Large intestine (tissue), 3 donors: ENCODE data around the gene PHIP. TPM values are rescaled to one million over a fixed set of nuclear protein-coding genes. Genes with fewer than 3 reads are reported as not detected.

ENCODE experiments used
- DNase-seq, 2 donors: peaks; one replicate each; pipeline versions ENCODE4 v3.0.0 to v3.0.0-alpha.2; 2013
- H3K27ac ChIP-seq: one replicate; pipeline ENCODE4 v1.5.1; 2013; ENCODE audit warnings: low read length
- H3K27me3 ChIP-seq: 2 replicates; pipeline ENCODE4 v1.6.1; 2013; ENCODE audit warnings: low read length; ENCODE audit not compliant: control insufficient read depth, insufficient read depth
- H3K36me3 ChIP-seq: 2 replicates; pipeline ENCODE4 v1.6.1; 2013; ENCODE audit warnings: low read length; ENCODE audit not compliant: control insufficient read depth, insufficient read depth
- H3K4me1 ChIP-seq: one replicate; pipeline ENCODE4 v1.6.1; 2013; ENCODE audit warnings: low read length; ENCODE audit not compliant: control insufficient read depth, insufficient read depth
- H3K4me3 ChIP-seq: one replicate; pipeline ENCODE4 v1.5.1; 2013; ENCODE audit warnings: low read length
- H3K9me3 ChIP-seq: one replicate; pipeline ENCODE4 v1.6.1; 2013; ENCODE audit warnings: mild to moderate bottlenecking, low read depth, low read length, moderate library complexity; ENCODE audit not compliant: control insufficient read depth
- WGBS: methylation state at CpG from one replicate; pipeline ENCODE4 v1.1.5; 2013; ENCODE audit warnings: low lambda C conversion rate; ENCODE audit not compliant: insufficient coverage; 5-methylcytosine and 5-hydroxymethylcytosine counted together
- polyA plus RNA-seq: library from polyadenylated mRNA; unstranded; fragments of 120-200 nt; gene quantifications from one replicate; pipeline ENCODE4 v1.2.1, GENCODE V29; 2013

Gene PHIP
- polyA plus RNA-seq, 1 donor = 32.5 TPM

DNA sequence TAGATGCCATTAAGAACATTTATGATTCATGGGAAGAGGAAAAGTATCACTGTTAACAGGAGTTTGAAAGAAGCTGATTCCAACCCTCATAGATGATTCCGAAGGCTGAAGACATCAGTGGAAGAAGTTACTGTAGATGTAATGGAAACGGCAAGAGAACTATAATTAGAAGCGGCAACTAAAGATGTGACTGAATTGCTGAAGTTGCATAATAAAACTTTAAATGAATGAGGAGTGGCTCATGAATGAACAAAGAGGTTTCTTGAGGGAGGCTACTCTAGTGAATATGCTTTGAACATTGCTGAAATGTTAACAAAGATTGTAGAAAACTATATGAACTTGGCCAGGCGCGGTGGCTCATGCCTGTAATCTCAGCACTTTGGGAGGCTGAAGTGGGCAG is 84.1 kb downstream of the PHIP start:
- WGBS = no CpG with 5 or more reads among the region's 5 CpGs

DNA sequence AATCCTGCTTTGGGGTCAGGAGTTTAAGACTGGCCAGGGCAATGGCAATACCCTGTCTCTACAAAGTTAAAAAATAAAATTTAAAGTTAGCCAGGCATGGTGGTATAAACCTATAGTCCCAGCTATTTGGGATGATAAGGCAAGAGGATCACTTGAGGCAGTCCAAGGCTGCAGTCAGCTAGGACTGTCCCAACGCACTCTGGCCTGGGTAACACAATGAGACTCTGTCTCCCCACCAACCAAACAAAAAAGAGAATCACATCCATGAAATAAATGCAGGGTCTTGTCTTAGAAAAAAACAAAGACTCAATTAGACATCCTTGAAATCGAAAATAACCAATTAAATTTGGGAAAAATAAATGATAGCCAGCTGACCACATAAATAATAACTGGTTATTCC is 88.9 kb downstream of the PHIP start:
- 90% methylated on average over 1 of the region's 2 CpGs for WGBS
- H3K4me1 ChIP-seq = no peaks in the 10 kb centered on the region
- no peak overlapping the region for H3K4me3 ChIP-seq
- peaks cover 3% of the 10 kb centered on the region for H3K9me3 ChIP-seq
- H3K27me3 ChIP-seq = no peaks in the 10 kb centered on the region
- DNase-seq = no peak
- peaks cover 63% of the 10 kb centered on the region for H3K36me3 ChIP-seq
- H3K27ac ChIP-seq = no peak overlapping the region

More for the DNA sequence above, 84.1 kb downstream of the PHIP start:
- Histone ChIP-seq H3K9me3 (peaks cover 3% of the 10 kb centered on the region), H3K4me1 (no peaks in the 10 kb centered on the region), H3K27ac (no peak overlapping the region), H3K36me3 (peaks cover 65% of the 10 kb centered on the region), H3K27me3 (no peaks in the 10 kb centered on the region), H3K4me3 (no peak overlapping the region)
- no peak for DNase-seq

DNA sequence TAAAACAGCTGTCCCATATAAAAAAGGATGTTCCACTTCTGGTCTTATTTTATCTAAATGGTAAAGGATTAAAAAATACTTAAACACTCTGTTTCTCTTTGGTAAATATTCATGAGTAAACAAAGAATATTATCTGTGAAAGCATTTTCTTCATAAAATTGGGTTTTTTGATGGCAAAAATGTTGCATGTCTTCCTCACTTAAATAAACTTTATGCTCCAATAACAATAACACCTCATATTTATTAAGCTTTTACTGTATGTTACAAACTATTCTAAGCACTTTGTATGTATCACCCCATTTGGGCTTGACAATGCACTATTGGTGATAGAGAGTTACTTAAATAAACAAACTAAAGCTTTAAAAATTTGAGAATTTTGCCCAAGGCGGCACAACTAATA is 91.9 kb downstream of the PHIP start:
- H3K27me3 ChIP-seq = no peaks in the 10 kb centered on the region
- H3K27ac ChIP-seq = no peak overlapping the region
- H3K9me3 ChIP-seq = no peaks in the 10 kb centered on the region
- no CpG with 5 or more reads among the region's 1 CpG for WGBS
- no peaks in the 10 kb centered on the region for H3K4me1 ChIP-seq
- no peak for DNase-seq
- peaks cover 58% of the 10 kb centered on the region for H3K36me3 ChIP-seq
- H3K4me3 ChIP-seq = no peak overlapping the region

DNA sequence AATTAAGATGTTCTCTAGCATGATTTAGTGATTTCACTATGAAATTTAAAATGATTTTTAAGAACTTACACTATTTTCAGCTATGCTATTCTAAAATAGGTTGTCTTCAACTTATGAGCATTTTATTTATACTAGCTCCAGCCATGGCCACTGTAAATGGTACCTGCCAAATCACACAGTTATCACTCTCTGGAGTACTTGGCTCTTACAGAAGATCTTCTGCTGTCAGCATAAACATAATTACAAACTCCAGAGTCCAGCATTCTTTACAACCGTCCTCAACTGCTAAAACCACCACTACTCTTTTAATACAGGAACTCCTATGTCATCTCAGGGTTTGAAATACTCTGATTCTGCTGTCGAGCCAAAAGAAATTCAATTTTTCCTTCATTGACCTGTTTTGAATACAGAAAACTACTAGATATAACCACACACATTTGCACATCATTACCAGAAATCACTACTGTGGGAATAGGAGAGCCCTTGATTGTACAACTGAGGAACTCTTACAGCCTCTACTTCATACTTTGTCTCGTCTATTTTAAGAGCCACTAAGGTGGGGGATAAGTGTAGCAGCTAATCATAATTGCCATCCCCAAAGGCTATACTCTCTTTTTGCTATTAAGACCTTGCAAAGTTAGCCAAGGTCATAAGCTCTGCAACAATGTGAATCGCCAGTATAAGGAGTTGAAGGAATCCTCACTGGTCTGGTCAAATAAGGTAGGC is 93.7 kb downstream of the PHIP start:
- H3K9me3 ChIP-seq = no peaks in the 10 kb centered on the region
- peak in 1 of 2 donors; percentile 43 for DNase-seq
- no peak overlapping the region for H3K4me3 ChIP-seq
- WGBS = 73% methylated on average over 2 of the region's 4 CpGs
- no peaks in the 10 kb centered on the region for H3K27me3 ChIP-seq
- no peak overlapping the region for H3K27ac ChIP-seq
- H3K4me1 ChIP-seq = no peaks in the 10 kb centered on the region
- peaks cover 57% of the 10 kb centered on the region for H3K36me3 ChIP-seq

DNA sequence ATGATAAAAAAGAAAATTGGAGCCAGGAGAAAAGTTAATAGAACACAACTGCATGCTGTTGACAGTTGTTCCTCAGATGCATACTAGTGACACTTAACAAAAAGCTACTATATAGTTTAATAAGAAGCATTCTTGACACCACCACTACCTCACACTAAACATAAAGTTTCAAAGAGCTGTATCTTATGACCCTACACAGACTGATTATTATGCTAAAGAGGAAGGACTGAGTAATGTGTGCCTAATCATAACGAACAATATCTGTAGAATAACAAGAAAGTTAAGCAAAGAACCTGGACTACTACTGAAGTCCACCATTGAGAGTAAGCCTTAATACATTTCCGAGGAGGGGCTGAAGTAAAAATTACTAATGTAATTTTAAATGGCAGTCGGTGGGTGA is 110.9 kb downstream of the PHIP start:
- no peak for DNase-seq
- H3K4me1 ChIP-seq = no peaks in the 10 kb centered on the region
- H3K27me3 ChIP-seq = no peaks in the 10 kb centered on the region
- WGBS = 100% methylated on average over 2 of the region's 3 CpGs
- no peaks in the 10 kb centered on the region for H3K9me3 ChIP-seq
- peaks cover 50% of the 10 kb centered on the region for H3K36me3 ChIP-seq
- no peak overlapping the region for H3K4me3 ChIP-seq
- no peak overlapping the region for H3K27ac ChIP-seq

DNA sequence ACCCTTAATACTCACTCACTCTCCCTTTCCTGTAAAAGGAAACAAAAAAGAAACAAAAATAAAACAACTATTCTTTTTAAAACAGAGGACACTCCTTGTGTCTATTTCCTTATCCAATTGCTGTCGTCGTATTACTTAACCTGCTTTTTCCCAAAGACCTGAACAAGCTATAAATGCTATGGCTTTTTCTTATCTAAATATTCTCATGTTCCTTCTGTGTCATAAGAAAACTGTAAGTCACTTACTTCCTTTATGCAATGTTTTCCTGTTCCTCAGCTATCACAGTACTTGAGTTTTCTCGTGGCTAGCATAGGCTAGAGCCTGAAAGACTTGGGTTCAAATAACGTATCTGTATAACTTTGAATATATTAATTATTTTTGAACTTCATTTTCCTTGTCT is 111.5 kb downstream of the PHIP start:
- Histone ChIP-seq H3K27ac (no peak overlapping the region), H3K4me1 (no peaks in the 10 kb centered on the region), H3K36me3 (peaks cover 54% of the 10 kb centered on the region), H3K27me3 (no peaks in the 10 kb centered on the region), H3K4me3 (no peak overlapping the region), H3K9me3 (no peaks in the 10 kb centered on the region)
- 80% methylated on average over 4 of the region's 4 CpGs for WGBS
- no peak for DNase-seq

DNA sequence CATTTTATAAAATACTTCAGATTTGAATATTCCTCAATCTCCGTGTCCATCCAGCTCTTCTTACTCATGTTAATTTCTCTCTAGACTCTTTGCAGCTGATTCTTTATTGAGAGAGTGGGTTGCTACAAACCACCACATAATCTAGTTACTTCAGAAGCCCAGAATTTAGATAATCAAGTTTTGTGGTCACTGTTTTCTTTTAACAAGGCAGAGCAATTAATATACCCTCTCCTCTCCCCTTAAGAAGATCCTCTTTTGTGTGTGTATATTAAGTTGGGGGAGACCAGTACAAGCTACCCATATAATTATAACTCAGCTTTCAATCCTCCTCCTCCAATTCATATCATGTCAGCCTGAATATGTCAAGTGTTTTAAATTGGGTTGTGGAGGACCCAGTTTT is 115.6 kb downstream of the PHIP start:
- no peaks in the 10 kb centered on the region for H3K9me3 ChIP-seq
- WGBS = no CpG with 5 or more reads among the region's 1 CpG
- no peak overlapping the region for H3K4me3 ChIP-seq
- DNase-seq = no peak
- H3K36me3 ChIP-seq = peaks cover 52% of the 10 kb centered on the region
- H3K27ac ChIP-seq = no peak overlapping the region
- H3K27me3 ChIP-seq = no peaks in the 10 kb centered on the region
- no peaks in the 10 kb centered on the region for H3K4me1 ChIP-seq

DNA sequence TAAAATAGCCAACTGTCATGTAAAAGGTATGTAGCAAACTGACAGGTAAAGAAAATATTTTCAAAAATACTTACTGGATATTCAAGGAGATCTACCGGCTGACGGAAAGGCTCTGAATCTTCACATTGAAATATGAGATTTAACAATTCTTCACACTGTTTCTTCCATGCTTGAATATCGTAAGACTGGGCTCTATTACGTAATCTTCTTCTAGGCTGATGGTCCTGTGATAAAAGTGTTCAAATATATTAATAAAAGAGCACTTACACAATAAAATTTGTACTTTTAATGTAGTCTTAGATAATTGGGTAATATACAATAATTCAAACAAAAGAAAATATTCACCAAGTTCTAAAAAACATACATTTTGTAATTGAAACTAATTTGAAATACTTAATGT is 123.3 kb downstream of the PHIP start:
- H3K36me3 ChIP-seq = peaks cover 50% of the 10 kb centered on the region

DNA sequence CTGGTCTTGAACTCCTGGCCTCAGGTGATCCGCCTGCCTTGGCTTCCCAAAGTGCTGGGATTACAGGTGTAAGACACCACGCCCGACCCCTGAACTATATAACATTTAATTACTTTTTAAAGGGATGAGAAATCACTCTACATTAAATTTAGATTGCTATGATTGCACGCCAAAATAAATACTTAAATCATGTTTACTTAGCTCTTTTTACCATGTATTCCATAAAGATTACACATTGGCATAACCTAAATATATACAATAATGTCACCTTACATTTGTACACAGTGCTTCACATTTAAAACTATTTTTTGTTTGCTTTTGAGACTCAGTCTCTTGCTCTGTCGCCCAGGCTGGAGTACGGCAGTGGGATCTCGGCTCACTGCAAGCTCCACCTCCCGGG is 124.3 kb downstream of the PHIP start:
- no peak for DNase-seq
- WGBS = 80% methylated on average over 1 of the region's 8 CpGs
- Histone ChIP-seq H3K9me3 (peaks cover 17% of the 10 kb centered on the region), H3K27me3 (no peaks in the 10 kb centered on the region), H3K27ac (no peak overlapping the region), H3K4me3 (no peak overlapping the region), H3K36me3 (peaks cover 57% of the 10 kb centered on the region), H3K4me1 (no peaks in the 10 kb centered on the region)

More for the DNA sequence above, 123.3 kb downstream of the PHIP start:
- Histone ChIP-seq H3K27me3 (no peaks in the 10 kb centered on the region), H3K9me3 (peaks cover 8% of the 10 kb centered on the region), H3K27ac (no peak overlapping the region), H3K4me3 (no peak overlapping the region), H3K4me1 (no peaks in the 10 kb centered on the region)
- DNase-seq = no peak
- 100% methylated on average over 2 of the region's 4 CpGs for WGBS

DNA sequence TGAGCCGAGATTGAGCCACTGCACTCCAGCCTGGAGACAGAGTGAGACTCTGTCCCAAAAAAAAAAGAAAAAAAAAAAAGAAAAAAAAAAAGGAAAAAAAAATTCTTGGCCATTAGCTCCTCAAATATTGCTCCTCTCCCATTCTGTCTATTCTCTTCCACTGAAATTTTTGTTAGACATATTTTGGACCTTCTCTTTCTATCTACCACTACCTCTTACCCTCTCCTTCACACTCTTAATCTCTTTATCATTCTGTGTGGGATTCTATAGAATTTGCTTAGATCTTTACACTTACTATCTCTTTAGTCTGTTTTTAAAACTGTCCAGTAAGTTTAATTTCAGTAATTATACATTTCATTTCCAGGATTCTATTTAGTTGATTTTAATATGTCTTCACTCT is 125.7 kb downstream of the PHIP start:
- 100% methylated on average over 1 of the region's 1 CpG for WGBS
- H3K4me1 ChIP-seq = no peaks in the 10 kb centered on the region
- H3K36me3 ChIP-seq = peaks cover 70% of the 10 kb centered on the region
- no peak overlapping the region for H3K27ac ChIP-seq
- no peak for DNase-seq
- H3K27me3 ChIP-seq = no peaks in the 10 kb centered on the region
- H3K9me3 ChIP-seq = peaks cover 18% of the 10 kb centered on the region
- no peak overlapping the region for H3K4me3 ChIP-seq

DNA sequence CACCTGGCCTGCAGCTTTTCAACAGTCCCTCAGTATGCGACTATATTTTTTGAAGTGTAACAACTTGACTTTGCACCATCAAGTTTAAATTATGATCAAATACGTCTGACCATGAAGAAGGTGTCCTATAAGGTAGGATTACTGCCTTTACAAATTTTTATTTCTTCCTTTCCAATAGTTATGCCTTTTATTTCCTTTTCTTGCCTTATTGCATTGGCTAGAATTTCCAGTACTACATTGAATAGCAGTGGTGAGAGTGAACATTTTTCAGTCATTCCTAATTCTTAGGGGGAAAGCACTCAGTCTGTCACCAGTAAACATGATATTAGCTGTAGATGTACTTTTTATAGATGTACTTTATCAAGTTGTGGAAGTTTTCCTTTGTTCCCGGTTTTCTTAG is 129.3 kb downstream of the PHIP start:
- WGBS = 100% methylated on average over 1 of the region's 3 CpGs
- Histone ChIP-seq H3K36me3 (peaks cover 72% of the 10 kb centered on the region), H3K4me3 (no peak overlapping the region)

More for the DNA sequence above, 129.3 kb downstream of the PHIP start:
- DNase-seq = no peak
- no peaks in the 10 kb centered on the region for H3K4me1 ChIP-seq
- no peak overlapping the region for H3K27ac ChIP-seq
- H3K9me3 ChIP-seq = peaks cover 18% of the 10 kb centered on the region
- no peaks in the 10 kb centered on the region for H3K27me3 ChIP-seq
